HG02571 (cell line): Measurements from ENCODE around the gene SAMD10.
"Not testable (repeated sequence)": the region's sequence is repeated elsewhere in the genome, so short reads cannot be mapped to it uniquely, and the experiment has no call there.

ENCODE experiments used
- ATAC-seq: cut with Tn5 transposase; IDR thresholded peaks from one replicate; pipeline ENCODE4 v1.9.1; 2021; ENCODE audit warnings: mild to moderate bottlenecking, moderate library complexity; ENCODE audit not compliant: unreplicated experiment

Gene SAMD10

DNA sequence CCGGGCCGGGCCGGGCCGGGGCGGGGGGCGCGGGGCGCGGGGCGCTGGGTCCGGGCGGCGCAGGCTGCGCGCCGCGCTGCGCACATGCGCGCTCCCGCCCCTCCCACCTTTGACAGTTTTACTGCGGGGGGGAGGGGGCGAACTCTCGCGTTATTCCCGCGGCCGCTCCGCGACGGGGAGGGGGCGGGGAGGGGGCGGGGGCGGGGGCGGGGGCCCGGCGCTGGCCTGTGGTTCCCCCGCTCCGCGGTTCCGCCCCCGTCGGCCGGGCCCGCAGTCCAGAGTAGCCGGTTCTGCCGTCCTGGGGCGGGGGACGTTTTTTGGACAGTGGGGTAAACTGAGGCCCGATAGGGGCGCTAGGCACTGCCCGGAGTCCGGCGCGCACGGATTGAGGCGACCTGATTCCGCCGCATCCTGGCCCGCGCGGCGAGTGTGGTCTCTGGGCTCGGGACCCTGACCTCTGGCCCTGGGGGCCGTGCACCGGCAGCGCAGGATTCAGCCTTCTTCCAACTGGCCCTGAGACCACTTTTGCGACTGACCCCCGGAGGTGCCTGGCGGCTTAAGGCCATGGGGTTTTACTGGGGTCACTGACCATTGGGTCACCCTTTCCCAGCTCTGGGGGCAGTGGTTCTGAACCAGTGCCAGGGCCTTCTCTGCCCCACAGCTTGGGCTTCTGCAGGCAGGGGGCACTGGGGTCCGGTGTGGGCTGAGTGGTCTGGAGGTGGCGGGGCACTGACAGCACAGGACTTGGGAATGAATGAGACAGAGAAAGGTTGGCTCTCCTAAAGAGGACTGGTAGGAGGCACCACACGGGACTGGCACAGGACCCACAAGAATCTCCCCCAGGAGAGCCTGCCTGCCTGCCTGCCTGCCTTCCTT, 9.4 kb downstream of the SAMD10 start, which contains the start of gene ZNF512B:
TSS of gene ZNF512B (minus strand) at position 93 of the 876 bp plus-strand sequence. CDS start 1,980 bp downstream, outside the sequence.
- ATAC-seq = no peak

DNA sequence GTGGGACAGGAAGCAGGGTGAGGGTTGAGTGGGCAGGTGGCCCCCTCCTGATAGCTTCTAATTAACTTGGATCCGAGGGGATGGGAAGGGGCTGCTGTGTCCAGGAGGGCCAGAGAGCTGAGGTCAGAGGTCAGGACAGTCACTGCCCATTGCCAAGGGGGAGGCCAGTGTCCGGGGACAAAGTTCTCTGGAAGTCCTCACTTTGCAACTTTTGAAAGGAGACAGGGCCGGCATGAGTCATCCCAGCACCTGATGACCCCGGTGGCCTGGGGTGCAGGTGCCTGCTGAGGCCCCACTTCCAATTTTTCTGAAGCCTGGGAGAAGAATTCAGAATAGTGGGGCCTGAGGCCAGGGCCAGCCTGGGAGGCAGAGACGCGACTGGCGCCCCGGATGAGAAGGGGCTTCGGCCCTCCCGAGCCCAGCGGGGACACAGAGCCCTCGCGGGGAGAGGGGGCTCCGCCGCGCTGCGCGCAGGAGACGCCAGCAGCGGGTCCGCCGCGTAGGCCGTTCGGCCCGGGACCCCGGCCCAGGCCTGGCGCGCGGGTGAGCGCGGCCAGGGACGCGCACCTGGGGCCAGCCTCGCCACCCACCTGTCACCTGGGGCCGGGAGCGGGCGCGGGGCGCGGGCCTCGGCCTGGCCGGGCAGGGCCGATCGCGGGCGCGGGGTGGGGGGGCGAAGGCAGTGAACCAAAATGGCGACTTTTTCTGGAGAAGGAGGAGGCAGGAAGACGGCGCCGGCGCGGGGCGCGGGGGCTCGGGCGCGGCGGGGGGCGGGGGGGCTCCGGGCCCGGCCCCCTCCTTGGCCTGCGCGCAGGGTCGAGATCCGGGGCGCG, 10.3 kb downstream of the SAMD10 start:
- ATAC-seq = no peak

DNA sequence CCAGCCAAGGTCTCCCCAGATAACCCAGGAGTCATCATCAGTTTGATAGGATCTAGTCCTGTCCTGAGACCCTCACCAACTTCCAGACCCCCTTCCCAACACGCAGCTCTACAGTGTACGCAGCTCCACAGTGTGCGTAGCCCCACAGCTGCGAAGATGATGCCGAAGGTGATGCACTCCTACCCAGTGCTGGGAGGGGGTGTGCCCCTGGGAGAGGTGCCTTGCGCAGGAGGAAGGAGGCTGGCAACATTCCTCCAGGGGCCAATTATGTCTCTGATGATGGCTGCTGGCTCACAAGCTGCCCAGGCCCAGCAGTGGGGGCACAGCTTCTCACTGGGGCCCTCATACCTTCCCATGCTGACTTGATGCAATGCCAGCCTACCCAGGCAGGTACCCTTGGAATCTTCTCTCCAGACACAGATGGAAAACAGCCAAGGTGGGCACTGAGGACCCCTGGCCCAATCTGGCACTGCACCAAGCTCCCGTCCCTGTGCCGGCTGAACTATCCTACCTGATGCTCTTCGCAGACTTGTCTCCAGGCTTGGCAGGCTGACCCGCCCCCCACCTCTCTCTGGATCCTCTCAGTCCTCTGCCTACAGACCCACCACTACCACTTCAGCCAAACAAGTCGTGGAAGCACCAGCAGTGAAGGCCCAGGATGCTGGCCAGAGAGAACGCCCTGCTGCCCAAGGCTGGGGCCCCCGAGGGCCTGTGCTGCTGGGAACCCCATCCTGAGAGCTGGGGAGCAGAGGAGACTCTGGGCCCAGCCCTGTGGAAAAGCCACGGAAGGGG, 11.1 kb downstream of the SAMD10 start:
- ATAC-seq = no peak

DNA sequence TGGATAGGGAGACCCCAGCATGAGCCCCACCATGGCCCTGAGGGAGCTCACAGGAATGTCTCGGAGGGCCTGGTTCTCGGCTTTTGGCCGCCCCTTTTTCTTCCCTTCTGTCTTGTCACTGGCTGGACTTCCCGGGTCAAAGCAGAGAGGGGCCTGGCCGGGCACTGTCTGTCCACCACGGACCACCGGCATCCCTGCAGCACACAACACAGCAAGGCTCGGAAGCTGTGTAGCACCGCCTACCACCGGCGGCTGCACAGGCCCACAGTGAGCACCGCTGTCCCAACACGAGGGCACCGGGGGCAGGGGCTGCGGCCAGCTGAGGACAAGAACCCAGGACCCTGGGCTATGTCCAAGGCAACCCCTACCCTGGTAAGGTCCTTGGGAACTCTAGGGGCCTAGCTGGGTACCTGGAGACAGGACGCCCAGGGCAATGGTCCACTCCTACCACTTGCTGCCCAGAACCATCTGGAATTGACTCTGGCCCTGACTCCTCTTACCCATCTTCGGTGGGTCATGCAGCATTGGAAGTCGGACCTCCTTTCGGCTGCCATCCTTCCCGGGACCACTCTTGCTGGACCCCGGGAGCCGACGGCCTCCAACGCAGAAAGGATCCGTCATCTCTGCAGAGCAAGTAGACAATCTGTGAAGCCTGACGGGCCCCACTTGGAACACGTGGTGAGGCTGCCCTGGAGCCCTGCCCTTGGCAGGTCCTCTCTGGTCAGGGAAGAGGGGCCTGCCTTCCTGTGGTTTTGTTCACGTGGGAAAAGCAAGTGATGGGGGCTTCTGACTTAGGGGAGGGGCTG, 11.9 kb downstream of the SAMD10 start:
- no peak for ATAC-seq

DNA sequence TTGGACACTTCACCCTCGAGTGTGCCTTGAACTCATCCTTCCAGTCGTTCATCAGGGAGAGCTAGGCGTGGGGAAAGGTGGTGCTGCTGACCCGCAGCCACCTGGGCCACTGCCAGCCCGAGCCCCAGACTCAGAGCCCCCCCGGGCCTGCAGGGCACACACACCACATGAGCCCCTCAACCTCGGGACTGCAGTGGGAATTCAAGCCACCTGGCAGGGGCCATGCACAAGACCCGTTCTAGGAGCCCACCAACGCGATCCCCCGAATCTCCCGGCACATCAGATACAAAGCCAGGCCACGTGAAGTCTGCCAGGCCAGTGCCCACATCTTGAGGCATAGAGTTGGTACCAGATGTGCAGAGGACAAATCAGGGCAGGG, 12.5 kb downstream of the SAMD10 start:
- ATAC-seq = no peak

DNA sequence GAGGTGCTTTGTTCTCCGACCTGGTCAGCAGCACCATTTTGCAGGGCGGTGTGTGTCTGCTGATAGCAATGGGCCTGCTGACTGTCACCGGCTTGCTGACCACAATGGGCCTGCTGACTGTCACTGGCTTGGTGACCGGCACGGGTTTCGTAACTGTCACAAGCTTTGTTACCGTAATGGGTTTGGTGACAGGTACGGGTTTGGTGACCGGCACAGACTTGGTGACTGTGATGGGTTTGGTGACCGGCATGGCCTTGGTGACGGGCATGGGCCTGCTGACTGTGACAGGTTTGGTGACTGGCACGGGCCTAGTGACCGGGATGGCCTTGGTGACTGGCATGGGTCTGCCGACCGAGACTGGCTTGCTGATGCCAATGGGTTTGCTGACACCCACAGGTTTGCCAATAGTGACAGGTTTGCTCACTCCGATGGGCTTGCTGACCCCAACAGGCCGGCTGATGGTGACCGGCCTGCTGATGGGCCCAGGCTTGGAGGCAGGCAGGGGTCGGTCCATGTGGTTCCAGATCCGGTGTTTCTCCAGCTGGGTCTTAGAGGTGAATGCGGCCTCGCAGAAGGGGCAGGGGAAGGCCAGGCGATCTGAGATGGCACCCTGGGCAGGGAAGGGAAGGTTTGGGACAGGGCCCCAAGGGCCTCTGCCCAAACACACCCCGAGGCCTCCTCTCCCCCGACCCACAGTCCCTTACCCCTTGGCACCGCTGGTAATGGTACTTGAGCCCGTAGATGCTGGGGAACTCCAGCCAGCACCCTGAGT, 13.1 kb downstream of the SAMD10 start:
- no peak for ATAC-seq

DNA sequence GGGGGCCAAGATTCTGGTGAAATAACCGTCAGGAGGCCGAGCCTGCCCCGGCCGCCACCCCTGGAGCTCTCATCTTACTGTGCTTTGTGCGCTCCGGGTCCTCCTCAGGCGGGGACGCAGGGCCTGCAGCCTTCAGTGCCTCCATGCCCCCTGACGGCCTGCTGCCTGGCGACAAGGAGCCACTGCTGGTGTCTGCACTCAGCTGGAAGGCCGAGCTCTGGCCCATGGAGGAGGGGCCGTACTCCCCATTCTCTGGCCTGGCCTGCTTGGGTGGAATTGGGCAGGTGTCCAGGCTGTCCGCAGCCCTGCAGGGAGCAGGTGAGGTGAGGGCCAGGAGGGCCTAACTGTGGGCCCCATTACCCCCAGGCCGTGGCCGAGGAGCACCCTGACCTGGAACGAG, 15.0 kb downstream of the SAMD10 start:
- ATAC-seq = no peak

DNA sequence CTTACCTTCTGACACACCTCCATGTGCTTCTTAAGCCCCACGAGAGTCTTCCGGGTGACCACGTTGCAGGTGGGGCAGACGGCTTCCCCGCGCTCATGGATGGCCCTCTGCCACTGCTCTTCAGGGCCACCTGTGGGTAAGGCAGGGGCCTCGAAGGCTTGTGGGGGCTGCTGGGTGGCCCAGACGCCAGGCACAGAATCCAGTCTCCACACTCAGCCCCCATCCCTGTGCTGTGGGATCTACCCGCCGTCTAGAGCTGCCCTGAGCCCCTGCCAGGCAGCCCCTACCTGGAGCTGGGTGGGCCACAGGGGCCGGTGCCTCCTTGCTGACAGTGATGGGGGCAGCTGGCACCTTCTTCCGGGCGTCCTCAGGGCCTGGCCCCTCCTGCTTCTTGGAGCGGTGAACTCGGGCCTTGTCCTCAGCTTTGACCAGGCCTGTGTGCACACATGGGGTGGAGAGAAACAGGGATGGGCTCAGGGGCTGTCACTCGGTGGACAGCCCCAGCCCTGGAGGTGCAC, 15.6 kb downstream of the SAMD10 start:
- ATAC-seq = no peak

DNA sequence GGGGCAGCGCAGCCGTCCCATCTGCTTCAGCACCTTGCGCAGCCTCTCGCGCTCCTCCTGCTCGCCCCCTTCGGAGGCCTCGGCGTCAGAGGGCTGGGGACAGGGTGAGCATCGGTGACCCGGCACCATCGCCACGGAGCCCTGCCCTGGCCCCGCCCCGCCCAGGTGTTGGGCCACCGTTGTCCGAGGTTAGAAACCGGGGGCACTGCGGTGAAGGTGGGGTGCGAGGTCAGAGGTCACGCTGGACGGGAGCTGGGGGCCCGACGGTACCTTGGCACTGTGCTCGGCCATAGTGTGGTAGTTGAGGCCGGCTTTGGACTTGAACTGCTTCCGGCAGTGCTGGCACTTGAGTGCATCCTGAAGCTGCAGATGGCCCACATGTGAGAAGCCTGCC, 16.1 kb downstream of the SAMD10 start:
- no peak for ATAC-seq

DNA sequence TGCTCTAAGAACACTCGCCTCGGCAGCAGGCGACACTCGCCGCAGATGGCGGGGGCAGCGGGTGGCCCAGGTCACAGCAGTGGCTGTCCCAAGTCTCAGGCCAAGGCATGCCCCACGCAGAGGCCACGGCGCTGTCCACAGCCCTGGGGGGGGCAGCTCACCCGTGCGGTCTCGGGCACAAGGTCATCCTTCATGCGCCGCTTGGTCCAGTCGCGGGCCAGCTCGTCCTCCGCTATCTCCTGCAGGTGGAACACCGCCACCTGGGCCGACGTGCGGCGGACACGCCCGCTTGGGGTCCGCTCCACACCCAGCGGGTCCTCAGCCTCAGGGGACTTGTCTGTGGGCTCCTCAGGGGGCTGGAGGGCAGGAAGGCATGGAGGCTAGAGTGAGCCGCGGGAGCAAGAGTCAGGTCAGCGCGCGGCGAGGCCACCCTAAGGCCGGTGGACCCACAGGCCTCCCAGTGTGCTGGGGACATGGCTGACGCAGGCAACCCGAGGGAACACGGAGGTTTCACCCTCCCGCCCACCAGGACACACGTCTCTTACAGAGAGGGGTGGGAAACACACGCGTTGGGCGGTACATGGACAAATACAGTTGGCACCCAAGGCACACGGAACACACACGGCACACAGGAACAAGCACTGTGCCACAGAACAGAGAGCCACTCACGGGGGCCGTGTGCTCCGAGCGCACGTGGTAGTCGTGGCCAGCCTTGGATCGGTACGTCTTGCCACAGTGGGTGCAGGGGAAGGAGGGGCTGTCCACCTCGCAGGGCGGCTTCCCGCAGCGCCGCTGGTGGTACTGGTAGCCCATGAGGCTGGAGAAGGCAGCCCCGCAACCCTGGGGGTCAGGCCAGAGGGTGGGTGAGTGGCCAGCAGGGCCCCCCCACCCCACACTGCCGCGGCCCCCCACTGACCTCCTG, 16.8 kb downstream of the SAMD10 start:
- no peak for ATAC-seq

DNA sequence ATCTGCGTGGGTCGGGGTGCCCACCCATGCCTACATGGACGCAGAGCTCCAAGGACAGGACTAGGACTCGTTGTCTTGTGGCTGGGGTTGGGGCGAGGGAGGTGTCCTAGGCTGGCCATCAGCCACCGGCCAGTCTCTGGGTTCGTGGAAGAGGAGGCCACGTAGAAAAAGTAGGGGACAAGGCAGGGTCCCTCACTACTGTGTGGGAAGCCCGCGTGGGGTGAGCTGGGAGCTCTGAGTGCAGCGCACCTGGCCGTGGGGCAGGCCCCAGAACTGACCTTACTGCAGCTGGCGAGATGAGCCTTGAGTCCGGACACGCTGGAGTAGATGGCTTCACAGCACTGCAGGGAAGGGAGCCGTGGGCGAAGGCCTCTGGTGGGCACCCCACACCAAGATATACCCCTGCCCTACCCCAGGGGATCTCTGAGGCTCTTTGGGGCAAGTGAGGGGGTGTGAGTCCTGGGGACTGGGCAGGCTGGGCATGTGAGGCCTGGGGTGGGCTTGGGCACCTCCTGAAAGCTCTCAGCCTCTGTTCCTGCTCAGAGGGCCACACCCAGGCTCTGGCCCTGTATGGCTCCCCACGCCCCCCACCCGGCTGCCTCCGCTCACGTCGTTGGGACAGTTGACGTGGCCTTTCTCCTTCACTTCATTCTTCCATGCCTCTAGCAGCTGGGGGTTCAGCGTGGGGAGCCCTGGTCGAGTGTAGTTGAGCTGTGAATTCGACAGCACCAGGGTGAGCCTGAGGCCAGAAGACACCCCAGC, 17.6 kb downstream of the SAMD10 start:
- no peak for ATAC-seq

DNA sequence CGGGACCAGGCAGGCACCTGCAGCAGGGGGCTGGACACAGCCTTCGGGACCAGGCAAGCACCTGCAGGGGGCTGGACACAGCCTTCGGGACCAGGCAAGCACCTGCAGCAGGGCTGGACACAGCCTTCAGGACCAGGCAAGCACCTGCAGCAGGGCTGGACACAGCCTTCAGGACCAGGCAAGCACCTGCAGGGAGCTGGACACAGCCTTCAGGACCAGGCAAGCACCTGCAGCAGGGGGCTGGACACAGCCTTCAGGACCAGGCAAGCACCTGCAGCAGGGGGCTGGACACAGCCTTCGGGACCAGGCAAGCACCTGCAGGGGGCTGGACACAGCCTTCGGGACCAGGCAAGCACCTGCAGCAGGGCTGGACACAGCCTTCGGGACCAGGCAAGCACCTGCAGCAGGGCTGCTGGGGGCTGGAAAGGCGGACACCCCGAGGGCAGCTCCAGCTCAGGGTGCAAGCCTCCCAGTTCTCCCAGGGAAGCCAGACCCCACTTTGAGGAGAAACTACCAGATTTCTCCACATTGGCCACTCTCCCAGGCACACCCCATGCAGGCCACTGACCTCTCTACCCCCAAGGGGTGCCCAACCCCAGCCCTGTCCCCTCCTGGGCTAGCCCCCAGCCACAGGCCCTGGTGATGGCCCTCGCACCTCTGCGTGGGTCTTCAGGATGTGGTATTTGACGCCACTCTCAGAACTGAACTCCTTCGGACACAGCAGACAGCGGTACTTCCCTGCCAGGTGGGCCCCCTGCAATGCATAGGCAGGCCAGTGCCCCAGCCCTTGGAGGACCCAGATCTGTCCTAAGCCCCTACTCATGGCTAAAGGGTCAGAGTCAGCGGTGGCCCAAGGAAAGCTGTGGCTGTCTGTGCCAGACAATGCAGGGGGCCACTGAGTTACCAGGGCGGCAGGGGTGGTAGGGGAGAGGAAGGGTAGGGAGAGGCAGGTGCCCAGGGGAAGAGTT, 18.5 kb downstream of the SAMD10 start:
- ATAC-seq = not testable (repeated sequence)

DNA sequence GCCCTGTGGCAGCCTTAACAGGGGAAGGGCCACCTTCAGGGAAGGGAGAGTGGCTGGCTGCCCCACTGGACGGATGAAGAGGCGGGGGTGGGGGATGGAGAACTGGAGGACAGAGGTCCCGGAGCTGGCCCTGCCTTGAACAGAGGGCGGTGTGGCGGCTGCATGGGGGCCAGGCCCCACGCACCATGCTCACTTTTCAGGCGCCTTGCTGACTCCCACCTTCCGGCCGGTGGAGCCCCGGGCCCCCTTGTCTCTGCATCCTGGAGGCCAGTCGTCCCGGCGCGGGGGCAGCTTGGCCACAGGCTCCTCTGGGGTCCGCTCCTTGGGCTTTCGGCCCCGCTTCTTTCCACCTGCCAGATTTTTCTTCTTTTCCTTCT, 19.8 kb downstream of the SAMD10 start:
- ATAC-seq = no peak

DNA sequence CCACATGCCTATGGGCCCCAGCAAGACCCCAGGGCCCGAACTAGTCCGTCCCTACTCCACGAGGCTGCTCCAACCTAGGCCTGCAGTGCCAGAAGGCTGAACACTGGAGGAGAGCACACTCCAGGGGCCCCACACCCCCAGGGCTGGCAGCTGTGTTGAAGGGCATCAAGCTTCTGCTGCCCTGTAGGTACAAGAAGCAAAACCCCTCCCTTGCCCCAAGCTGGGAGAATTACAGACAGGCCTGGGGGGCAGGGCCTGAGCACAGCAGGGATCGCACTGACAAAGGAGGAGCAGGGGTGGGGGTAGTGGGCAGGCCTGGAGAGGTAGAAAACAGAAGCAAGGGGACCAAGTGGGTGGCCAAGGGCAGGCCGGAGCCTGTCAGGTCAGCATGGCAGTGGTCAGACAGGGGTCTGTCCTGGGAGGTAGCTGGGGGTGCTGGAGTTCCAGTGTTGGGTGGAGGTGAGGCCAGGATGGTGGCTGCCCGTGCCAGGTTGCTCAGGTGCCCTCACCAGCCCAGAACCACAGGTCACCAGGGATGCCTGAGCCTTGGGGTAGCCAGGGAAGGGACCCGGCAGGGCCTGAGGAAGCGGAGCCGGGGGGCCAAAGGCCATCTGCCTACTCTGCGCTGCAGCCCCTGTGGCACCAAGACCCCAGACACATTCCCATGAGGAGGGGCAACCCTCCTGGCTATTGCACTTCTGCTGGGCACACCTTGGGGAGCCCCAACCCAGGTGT, 20.3 kb downstream of the SAMD10 start:
- no peak for ATAC-seq

DNA sequence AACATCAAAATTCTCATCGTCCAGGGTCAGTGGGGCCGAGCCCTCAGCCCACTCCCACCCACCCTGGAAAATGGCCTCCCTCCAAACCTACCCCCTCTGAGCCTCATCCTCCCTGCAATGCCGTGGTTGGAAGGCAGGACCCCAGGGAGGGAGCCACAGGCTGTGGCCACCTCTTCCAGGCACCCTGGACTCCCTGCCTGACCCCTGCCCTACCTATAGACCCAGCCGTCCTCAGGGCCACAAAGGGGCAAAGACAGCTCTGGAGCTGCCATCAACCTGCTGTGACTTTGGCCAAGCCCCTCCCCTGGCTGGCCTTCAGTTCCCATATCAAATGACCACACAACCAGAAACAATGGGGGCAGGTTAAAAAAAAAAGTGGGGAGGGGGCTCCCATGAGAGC, 21.0 kb downstream of the SAMD10 start:
- ATAC-seq = no peak
